HFF-Myc (cell line): ENCODE data around the gene OTOG.
A peak's percentile ranks its signal among the peaks of the same experiment; 100 is the strongest.

Experiments used
- DNase-seq: peaks from one replicate; pipeline ENCODE4 v3.0.0-alpha.2; 2011; ENCODE audit warnings: low read depth; ENCODE audit errors: extremely low read depth
- H3K4me3 ChIP-seq: replicated peaks from 2 replicates; pipeline ENCODE4 v1.5.1; 2011; ENCODE audit warnings: low read depth, mild to moderate bottlenecking, control low read depth, low read length
- TF ChIP-seq, protein P1 (sequence below): IDR thresholded peaks from 2 replicates; pipeline ENCODE4 v1.5.1; 2012; ENCODE audit warnings: mild to moderate bottlenecking, low read depth, low read length, control low read depth; ENCODE audit errors: missing control alignments

OTOG gene

DNA sequence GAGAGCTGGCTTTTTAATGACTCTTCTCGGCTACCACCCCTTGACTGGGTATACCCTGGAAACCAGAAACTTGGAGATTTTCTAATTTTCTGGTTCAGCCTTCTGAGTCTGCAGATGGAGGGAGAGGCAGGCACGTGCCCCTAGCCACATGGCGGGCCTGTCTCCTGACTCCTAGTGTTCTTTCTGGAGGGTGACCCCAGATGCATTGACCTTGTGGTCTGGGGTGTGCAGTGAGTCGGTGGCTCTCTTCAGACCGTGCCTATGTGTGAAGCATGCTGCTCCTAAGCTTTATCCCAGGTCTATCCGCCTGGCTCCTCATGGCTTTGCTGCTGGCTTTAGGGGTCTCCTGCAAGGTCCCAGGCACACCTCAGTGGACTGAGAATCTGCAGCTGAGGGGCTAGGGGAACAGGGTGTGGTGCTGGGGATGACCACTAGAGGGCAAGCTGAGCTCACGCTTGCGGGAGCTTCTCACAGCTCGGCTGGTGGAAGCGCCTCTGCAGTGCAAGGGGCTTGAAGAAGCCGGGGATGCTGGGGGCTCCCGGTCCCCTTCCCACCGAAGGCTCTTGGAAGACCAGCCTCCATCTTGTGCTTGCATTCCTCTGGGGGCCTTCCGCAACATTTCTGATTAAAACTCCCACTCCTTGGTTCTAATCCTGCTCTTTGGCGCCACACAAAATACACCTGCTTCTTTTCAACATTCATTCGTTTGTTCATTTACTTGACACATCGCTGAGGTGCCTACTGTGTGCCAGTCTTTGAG, 51.8 kb downstream of the OTOG start:
- DNase-seq = peak; percentile 16
- no peak overlapping the region for H3K4me3 ChIP-seq
- TF ChIP-seq, protein P1, sequence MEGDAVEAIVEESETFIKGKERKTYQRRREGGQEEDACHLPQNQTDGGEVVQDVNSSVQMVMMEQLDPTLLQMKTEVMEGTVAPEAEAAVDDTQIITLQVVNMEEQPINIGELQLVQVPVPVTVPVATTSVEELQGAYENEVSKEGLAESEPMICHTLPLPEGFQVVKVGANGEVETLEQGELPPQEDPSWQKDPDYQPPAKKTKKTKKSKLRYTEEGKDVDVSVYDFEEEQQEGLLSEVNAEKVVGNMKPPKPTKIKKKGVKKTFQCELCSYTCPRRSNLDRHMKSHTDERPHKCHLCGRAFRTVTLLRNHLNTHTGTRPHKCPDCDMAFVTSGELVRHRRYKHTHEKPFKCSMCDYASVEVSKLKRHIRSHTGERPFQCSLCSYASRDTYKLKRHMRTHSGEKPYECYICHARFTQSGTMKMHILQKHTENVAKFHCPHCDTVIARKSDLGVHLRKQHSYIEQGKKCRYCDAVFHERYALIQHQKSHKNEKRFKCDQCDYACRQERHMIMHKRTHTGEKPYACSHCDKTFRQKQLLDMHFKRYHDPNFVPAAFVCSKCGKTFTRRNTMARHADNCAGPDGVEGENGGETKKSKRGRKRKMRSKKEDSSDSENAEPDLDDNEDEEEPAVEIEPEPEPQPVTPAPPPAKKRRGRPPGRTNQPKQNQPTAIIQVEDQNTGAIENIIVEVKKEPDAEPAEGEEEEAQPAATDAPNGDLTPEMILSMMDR = peak; percentile 97

DNA sequence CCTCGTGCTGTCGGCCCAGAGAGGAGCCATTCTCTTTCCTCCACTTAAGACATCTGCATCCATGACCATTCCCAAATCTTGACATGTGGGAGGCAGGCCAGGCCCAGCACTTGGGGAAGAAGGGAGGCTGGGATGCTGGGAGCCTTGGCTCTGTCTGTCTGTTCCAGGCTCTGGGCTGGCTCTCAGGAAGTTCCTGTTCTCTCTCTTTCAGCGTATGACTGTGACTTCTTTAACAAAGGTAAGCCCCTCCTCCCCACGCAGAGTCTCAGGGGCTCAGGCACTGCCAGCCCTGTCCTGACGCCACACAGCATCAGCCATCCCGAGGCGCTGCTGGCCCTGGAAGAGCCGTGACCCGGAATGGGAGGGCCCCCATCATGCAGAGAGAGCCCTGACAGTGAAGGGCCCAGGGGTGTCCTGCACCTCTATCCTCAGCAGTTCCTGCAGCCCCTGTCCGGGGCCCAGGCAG, 52.4 kb downstream of the OTOG start:
- H3K4me3 ChIP-seq = no peak overlapping the region
- TF ChIP-seq, protein P1 = no peak
- no peak for DNase-seq

DNA sequence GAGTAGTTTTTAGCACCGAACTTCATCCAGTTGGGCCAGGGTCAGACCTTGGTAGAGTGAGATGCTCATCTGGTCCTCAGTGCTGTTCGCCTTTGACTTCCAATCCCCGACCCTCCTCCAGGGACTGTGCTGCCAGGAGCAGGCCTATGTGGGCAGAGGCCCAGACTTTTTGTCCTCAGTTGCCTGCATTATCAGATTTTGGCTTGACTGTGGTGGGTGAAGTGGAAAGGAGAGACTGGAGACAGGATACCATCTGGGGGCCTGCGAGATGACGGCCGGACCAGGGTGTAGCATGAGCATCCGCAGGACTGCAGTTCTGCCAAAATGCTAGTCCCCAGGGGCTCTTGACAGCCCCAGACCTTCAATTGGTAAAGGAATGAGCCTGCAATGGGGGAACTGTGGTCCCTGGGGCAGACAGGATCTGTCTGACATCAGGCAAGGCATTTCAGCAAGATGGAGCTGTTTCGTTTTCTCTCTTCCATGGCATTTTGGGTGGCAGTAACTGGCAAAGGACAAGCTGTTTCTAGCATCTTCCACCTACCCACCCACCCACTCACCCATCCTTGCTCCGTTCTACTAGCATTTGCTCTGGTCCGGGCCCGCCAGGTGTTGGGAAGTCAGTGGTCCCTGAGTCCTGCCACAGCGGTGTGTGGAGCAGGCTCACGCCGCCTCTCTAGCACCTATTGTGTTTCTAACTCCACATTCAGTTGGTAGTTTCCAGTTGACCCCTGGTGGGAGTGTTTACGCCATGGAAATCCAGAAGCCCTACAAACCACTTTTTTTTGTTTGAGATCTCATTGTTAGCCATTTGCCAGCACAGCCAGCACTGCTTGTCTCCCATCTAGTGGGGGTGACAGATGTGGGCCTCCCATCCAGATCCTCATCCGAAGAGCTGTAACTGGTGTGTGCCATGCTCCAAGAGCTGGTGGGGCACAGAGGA, 53.5 kb downstream of the OTOG start:
- no peak for DNase-seq
- no peak overlapping the region for H3K4me3 ChIP-seq
- TF ChIP-seq, protein P1 = no peak

DNA sequence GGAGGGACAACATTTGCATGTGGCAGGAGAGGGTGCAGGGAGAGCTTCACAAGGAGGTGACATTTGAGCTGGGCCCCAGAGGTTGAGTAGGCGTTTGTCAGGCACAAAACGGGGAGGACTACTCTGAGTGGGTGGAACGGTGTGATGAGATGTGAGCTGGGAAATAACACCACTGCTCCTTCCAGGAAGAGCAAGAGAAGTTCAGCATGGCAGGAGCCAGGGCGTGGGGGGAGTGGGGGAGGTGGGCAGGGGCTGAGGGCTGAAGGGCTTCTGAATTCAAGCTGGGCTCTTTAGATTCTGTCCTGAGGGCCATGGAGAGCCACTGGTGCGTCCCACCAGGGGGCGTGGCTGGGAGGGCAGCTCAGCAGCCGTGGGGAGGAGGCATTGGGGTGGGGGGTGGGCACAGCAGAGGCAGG, 54.2 kb downstream of the OTOG start:
- H3K4me3 ChIP-seq = no peak overlapping the region
- DNase-seq = no peak
- TF ChIP-seq, protein P1 = no peak

DNA sequence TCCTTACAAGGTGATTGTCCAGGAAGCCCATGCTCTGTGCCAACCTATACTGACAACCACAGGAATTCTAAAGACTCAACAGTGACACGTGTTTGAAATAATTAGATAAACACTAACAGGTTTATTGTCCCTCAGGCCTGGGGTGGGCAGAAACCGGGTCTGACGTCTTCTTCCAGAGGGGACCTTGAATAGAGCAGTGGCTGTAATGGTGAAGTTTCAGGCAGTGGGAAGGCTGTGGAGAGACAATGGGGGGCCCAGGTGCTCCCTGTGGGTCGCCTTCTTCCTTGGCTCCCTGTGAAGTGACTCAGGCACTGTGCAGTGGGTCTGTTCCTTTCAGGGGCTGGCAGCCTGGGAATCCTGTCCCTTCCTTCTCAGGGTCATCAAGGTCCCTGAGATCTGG, 54.6 kb downstream of the OTOG start:
- no peak overlapping the region for H3K4me3 ChIP-seq
- TF ChIP-seq, protein P1 = no peak
- no peak for DNase-seq

DNA sequence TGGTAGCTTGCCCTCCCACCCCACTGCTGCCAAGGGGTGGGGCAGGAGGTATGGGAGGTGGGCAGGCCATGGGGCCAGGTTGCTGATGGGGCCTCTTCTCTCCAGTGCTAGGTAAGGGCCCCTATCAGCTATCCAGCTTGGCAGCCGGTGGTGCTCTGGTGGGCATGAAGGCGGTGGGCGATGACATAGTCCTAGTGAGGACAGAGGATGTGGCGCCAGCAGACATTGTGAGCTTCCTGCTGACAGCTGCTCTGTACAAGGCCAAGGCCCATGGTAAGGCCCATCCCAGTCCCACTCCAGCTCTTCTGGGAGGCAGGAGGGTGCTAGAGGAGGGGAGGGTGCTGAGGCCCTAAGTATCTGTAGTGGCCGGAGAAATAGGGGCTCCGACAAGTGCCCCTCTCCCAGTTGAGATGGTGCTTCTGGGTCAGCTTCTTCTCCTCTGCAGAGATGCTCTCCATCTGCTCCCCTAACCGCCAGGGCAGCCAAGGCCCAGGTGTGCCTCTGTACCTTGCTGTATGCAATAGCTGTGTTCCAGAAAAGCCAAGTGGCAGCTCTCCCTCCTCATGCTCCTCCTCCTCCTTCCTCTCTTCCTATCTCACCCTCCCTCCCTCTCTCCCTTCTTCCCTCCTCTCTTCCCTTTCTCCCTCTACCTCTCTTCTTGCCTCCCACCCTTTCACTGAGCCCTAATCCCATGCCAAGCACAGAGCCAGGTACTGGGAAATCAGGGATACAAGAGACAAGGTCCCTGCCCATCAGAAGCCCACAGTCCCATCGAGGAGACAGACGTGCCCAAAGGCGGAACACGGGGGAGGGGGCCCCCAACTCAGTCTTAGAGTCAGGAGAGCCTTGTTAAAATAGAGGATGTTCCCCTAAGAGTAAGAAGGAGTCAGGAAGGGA, 55.3 kb downstream of the OTOG start:
- TF ChIP-seq, protein P1 = no peak
- DNase-seq = no peak

More for the DNA sequence above, 55.3 kb downstream of the OTOG start:
- no peak overlapping the region for H3K4me3 ChIP-seq
